Body of pancreas (tissue), 4 donors: ENCODE results near the gene ACVR1B.

Experiments used
- CTCF ChIP-seq, 7 experiments: fragments of 450-650 bp in 4 of 7; fragments of 200-600 bp in 3 of 7; sonication (generic) in 3 of 7; IDR thresholded peaks; one replicate each; pipeline ENCODE4 v1.5.1; 2016 to 2019; ENCODE audit warnings: antibody characterized with exemption in 7 of 7
- POLR2A ChIP-seq, 3 donors: fragments of 450-650 bp; IDR thresholded peaks; one replicate each; pipeline ENCODE4 v1.6.1; 2016; ENCODE audit warnings: antibody characterized with exemption in 3 of 3, mild to moderate bottlenecking in 2 of 3

- no peak for TF ChIP-seq CTCF (IDR thresholded peaks at IDR 0.05)
- no peak for TF ChIP-seq POLR2A (IDR thresholded peaks at IDR 0.05)
These were observed 7.7 kb downstream of the ACVR1B start for GRCh38 chr12:51959211-51959610.
